Measurements from ENCODE around the gene DHRS3. TPM values are rescaled to one million over a fixed set of nuclear protein-coding genes. Genes with fewer than 3 reads are reported as not detected.

DHRS3 gene
- total and polyA plus RNA-seq, 2 of the 13 experiments (the other 11 are each of a cell fraction or from before 2014, with no cell fraction given), result 48.5 to 90.5 TPM

DNA sequence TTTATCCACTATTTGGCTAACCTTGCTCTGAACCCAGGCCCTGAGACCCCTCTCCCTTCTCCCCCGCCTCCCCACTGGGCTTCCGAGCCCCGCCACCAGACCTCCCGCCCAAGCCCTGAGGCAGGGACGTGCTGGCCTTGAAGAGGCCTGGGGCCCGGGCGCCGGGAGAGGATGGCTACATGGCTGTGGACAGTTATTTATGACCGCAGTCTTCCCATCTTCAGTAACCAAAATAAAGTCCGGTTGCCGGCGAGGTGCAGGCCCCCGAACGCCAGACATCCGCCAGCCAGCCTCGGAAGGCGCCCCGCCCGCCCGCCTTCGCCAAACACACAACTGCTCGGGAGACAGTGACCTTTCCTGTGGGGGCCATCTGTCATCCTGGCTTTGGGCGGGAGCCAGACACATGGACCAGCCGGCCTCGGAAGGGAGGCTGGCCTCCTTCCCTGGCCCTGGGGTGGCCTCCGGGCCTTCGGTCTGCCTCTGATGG is 69.0 kb downstream of the DHRS3 start (continued):
- TF ChIP-seq, protein P1, sequence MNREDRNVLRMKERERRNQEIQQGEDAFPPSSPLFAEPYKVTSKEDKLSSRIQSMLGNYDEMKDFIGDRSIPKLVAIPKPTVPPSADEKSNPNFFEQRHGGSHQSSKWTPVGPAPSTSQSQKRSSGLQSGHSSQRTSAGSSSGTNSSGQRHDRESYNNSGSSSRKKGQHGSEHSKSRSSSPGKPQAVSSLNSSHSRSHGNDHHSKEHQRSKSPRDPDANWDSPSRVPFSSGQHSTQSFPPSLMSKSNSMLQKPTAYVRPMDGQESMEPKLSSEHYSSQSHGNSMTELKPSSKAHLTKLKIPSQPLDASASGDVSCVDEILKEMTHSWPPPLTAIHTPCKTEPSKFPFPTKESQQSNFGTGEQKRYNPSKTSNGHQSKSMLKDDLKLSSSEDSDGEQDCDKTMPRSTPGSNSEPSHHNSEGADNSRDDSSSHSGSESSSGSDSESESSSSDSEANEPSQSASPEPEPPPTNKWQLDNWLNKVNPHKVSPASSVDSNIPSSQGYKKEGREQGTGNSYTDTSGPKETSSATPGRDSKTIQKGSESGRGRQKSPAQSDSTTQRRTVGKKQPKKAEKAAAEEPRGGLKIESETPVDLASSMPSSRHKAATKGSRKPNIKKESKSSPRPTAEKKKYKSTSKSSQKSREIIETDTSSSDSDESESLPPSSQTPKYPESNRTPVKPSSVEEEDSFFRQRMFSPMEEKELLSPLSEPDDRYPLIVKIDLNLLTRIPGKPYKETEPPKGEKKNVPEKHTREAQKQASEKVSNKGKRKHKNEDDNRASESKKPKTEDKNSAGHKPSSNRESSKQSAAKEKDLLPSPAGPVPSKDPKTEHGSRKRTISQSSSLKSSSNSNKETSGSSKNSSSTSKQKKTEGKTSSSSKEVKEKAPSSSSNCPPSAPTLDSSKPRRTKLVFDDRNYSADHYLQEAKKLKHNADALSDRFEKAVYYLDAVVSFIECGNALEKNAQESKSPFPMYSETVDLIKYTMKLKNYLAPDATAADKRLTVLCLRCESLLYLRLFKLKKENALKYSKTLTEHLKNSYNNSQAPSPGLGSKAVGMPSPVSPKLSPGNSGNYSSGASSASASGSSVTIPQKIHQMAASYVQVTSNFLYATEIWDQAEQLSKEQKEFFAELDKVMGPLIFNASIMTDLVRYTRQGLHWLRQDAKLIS (CRISPR knock-in tag; IDR thresholded peaks at IDR 0.05), result no peak
- TF ChIP-seq ZNF20 (CRISPR knock-in tag; IDR thresholded peaks at IDR 0.05) (no peak), ATM (IDR thresholded peaks at IDR 0.05; ENCODE audit: borderline replicate concordance) (no peak), ZNF724P (CRISPR knock-in tag; IDR thresholded peaks at IDR 0.05; ENCODE audit: borderline replicate concordance) (no peak), ZSCAN12 (CRISPR knock-in tag; IDR thresholded peaks at IDR 0.05) (no peak), U2AF1 (optimal IDR thresholded peaks at IDR 0.05; ENCODE audit: low read depth, low read length) (no peak), HDAC2 (CRISPR knock-in tag; IDR thresholded peaks at IDR 0.05) (no peak), ZKSCAN5 (CRISPR knock-in tag; IDR thresholded peaks at IDR 0.05) (no peak), ZBTB7A (CRISPR knock-in tag; IDR thresholded peaks at IDR 0.05) (no peak), WIZ (CRISPR knock-in tag; IDR thresholded peaks at IDR 0.05) (no peak), ZNF552 (CRISPR knock-in tag; IDR thresholded peaks at IDR 0.05; ENCODE audit: borderline replicate concordance) (no peak), TCF7 (IDR thresholded peaks at IDR 0.05; ENCODE audit: low read depth) (no peak), ZNF337 (CRISPR knock-in tag; IDR thresholded peaks at IDR 0.05; ENCODE audit: borderline replicate concordance, low read depth) (no peak), JDP2 (CRISPR knock-in tag; IDR thresholded peaks at IDR 0.05; ENCODE audit: borderline replicate concordance) (no peak), POLR2G (IDR thresholded peaks at IDR 0.05; ENCODE audit: low read depth, low read length) (no peak), TRIM24 (CRISPR knock-in tag; IDR thresholded peaks at IDR 0.05) (no peak), ZNF335 (CRISPR knock-in tag; IDR thresholded peaks at IDR 0.05) (no peak), MTA1 (CRISPR knock-in tag; IDR thresholded peaks at IDR 0.05; ENCODE audit: borderline replicate concordance) (no peak), SETDB1 (CRISPR knock-in tag; IDR thresholded peaks at IDR 0.05; ENCODE audit: borderline replicate concordance) (no peak), KDM2A (CRISPR knock-in tag; IDR thresholded peaks at IDR 0.05; ENCODE audit: borderline replicate concordance, low read depth) (no peak; the same call in 1 of the 2 replicates)
- TF ChIP-seq, protein P2, sequence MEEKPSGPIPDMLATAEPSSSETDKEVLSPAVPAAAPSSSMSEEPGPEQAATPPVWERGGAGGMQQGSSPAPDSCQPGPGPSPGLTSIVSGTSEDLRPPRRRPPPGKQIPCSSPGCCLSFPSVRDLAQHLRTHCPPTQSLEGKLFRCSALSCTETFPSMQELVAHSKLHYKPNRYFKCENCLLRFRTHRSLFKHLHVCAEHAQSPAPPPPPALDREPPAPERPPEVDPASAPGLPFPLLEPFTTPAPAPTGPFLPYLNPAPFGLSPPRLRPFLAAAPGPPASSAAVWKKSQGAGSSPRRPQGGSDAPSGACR (CRISPR knock-in tag; IDR thresholded peaks at IDR 0.05), result no peak
- TF ChIP-seq, protein P3, sequence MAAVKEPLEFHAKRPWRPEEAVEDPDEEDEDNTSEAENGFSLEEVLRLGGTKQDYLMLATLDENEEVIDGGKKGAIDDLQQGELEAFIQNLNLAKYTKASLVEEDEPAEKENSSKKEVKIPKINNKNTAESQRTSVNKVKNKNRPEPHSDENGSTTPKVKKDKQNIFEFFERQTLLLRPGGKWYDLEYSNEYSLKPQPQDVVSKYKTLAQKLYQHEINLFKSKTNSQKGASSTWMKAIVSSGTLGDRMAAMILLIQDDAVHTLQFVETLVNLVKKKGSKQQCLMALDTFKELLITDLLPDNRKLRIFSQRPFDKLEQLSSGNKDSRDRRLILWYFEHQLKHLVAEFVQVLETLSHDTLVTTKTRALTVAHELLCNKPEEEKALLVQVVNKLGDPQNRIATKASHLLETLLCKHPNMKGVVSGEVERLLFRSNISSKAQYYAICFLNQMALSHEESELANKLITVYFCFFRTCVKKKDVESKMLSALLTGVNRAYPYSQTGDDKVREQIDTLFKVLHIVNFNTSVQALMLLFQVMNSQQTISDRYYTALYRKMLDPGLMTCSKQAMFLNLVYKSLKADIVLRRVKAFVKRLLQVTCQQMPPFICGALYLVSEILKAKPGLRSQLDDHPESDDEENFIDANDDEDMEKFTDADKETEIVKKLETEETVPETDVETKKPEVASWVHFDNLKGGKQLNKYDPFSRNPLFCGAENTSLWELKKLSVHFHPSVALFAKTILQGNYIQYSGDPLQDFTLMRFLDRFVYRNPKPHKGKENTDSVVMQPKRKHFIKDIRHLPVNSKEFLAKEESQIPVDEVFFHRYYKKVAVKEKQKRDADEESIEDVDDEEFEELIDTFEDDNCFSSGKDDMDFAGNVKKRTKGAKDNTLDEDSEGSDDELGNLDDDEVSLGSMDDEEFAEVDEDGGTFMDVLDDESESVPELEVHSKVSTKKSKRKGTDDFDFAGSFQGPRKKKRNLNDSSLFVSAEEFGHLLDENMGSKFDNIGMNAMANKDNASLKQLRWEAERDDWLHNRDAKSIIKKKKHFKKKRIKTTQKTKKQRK (IDR thresholded peaks at IDR 0.05; ENCODE audit: low read length), result no peak
- TF ChIP-seq, protein P4, sequence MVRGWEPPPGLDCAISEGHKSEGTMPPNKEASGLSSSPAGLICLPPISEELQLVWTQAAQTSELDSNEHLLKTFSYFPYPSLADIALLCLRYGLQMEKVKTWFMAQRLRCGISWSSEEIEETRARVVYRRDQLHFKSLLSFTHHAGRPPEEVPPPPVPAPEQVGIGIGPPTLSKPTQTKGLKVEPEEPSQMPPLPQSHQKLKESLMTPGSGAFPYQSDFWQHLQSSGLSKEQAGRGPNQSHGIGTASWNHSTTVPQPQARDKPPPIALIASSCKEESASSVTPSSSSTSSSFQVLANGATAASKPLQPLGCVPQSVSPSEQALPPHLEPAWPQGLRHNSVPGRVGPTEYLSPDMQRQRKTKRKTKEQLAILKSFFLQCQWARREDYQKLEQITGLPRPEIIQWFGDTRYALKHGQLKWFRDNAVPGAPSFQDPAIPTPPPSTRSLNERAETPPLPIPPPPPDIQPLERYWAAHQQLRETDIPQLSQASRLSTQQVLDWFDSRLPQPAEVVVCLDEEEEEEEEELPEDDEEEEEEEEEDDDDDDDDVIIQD (CRISPR knock-in tag; IDR thresholded peaks at IDR 0.05; ENCODE audit: low read depth), result no peak
